GM20000 (cell line): ENCODE data around the gene STAT4.
A peak's percentile ranks its signal among the peaks of the same experiment; 100 is the strongest.

Experiments
- DNase-seq: peaks from one replicate; pipeline ENCODE4 v3.0.0; 2012; ENCODE audit warnings: low spot score
- TF ChIP-seq, protein P1 (sequence below): IDR thresholded peaks from 2 replicates; pipeline ENCODE4 v1.5.1; 2012; ENCODE audit warnings: mild to moderate bottlenecking, control low read depth; ENCODE audit errors: extremely low read depth, missing control alignments

Gene STAT4

DNA sequence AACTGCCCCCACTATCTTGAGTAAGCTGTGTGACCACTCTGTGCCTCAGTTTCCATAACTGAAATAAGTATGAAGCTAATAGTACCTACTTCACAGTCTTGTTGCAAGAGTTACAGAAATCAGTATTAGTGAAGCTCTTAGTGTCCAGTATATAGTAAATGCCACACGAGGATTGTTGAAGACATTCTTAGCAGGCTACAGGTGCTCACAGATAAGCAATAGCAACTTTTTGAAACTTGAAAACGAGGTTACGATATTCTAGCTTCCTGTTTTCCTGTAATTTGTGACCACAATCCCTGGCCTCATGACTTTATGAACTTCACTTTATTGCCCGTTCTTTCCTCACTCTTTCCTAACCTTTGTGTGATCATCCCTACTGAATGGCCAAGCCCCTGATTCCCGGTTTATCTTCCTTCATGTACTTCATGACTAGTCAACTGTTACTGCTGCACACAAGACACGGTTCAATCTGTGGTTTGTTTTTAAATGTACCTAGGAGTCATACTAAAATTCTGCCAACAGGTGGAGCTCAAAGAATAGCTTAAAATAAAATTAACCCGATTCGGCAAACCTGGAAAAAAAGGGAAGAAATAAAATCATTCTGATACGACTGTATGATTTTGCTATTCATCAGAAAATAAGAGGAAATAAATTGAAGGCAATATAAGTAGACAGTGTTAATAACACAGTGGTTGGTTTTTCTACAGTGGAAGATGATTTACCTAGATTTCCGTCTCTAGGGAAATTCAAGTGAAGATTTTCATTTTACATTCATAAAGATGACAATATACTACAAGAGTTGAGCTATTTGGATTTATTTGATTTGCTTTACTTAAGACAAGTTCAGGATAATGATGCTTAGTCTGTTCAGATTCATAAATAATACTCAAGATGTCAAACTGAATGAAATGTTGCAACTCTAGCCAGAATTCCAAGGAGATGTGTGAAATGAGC, 98.7 kb downstream of the STAT4 start:
- DNase-seq: peak; percentile 25
- TF ChIP-seq, protein P1, sequence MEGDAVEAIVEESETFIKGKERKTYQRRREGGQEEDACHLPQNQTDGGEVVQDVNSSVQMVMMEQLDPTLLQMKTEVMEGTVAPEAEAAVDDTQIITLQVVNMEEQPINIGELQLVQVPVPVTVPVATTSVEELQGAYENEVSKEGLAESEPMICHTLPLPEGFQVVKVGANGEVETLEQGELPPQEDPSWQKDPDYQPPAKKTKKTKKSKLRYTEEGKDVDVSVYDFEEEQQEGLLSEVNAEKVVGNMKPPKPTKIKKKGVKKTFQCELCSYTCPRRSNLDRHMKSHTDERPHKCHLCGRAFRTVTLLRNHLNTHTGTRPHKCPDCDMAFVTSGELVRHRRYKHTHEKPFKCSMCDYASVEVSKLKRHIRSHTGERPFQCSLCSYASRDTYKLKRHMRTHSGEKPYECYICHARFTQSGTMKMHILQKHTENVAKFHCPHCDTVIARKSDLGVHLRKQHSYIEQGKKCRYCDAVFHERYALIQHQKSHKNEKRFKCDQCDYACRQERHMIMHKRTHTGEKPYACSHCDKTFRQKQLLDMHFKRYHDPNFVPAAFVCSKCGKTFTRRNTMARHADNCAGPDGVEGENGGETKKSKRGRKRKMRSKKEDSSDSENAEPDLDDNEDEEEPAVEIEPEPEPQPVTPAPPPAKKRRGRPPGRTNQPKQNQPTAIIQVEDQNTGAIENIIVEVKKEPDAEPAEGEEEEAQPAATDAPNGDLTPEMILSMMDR: peak; percentile 10

DNA sequence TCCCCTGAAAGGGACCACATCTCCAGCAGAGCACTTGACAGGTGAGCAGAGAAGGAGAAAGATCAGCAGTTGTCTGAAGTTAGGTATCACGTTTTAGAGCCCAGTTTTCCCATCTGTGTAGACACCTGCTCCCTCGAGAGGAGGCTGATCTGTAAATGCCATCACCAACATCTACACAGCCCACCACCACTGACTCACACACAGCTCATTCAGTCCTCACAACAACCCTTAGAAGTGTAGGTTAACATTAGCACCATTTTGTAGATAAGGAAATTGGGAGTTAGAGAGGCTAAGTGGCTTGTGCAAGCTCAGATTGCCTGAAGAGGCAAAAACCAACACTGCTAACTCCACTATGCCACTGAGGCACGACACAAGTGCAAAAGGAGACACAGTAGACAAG, 99.6 kb downstream of the STAT4 start:
- TF ChIP-seq, protein P1: no peak
- no peak for DNase-seq

DNA sequence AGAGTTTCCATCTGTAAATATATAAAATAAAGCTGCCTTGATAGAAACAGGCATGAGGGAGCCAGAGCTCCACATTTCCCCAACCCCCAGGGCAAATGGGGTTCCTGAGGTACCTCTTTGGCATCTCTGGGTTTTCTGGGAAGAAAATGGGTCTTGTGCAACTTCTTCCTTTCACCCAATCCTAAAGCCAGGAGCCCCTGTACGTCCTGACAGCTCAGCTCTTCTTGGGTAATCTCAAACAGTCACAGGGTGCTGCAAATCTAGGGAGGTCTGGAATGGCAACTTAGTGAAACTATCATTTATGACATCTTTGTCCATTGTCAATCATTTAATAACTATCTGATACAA, 100.2 kb downstream of the STAT4 start:
- no peak for DNase-seq
- TF ChIP-seq, protein P1: no peak

DNA sequence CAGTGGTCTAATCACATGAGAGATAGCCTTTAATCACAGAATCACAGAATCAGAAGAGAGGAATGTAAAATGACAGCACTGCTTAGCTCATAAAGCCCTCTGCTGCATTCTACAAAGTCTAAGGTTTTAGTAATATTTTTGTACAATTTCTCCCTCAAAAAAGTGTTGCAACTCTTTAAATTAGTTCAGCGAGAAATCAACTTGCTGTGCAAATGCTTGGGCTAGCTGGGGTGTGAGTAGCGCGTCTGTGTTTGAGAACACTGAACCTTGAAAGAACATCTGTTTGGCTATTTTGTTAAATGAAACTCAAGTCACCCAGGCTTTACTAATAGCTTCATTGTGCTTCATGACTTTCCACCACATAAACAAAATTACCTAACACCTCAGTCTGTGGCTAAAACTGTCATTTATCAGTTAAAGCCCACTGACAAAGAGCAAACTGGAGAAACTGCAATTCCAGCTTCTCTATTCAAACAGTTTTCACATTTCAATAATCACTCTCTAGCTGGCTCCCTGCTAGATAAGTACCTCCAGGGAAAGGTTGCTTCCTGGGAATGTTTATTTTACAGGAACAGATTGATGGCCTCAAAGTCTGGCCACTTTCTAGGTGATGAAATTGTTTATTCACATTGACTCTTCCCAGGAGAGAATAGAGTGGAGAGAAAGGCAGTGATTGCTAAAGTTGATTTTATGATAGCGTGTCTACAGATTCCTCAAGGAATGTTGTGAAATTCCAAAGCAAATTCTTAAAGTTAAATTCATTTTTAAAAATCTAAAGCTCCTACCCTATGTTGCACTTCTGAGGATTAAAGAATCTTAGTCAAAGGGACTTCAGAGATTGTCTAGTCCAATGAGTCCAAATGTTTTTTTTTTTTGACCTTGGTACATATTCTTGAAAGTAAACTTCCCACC, 100.8 kb downstream of the STAT4 start:
- DNase-seq: peak; percentile 31
- TF ChIP-seq, protein P1: no peak

DNA sequence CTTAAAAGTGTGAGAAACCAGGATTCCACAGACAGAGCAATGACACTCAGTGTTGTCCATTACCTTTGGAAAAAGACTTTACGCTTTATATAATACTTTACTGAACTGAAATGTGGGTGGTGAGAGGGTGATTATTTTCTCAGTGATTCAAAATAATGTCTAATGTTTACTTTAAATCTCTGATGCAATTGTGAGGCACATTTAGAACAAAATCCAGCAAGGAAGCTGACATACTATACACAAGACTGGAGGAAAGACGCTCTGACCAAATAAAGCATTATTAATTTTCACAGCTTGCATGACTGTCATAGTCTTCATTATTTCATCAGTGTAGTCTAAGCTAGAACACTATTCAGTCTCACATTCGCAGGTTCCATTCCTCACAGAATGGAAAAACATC, 102.7 kb downstream of the STAT4 start:
- TF ChIP-seq, protein P1: no peak
- no peak for DNase-seq

DNA sequence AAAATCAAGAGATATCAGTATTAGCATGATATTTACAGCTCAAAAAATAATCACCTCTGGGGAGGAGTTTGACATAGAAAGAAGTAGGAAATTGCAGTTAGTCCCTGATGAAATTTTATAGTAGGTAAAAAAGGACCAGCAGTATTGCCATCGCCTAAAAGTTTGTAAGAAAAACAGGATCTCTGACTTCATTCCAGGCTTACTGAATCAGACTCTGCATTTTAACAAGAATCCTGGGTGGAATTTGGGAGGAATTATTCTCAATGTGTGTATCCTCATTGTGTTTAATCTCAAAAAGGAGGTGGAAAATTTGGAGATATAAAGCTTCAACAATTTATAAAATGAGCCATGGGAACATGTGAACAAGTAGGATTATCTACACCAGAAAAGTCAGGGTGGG, 105.7 kb downstream of the STAT4 start:
- TF ChIP-seq, protein P1: no peak
- DNase-seq: no peak

DNA sequence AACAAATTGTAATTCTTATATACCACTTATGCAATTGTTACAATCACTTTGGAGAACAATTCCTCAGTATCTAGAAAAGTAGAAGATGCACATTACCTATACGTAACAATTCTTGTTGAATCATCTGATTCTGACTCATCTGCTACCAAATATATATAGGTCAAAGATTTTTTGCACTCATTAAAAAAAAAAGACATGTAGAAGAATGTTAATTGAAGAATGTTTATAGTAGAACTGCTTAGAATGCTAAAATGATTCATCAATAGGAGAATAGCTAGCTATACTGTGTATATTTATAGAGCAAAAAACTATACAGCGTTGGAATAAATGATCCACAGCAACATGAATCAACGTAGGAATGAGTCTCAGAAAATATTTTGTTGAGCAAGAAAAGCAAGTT, 107.4 kb downstream of the STAT4 start:
- TF ChIP-seq, protein P1: no peak
- no peak for DNase-seq
